ENCODE results near the gene CHD1.

DNA sequence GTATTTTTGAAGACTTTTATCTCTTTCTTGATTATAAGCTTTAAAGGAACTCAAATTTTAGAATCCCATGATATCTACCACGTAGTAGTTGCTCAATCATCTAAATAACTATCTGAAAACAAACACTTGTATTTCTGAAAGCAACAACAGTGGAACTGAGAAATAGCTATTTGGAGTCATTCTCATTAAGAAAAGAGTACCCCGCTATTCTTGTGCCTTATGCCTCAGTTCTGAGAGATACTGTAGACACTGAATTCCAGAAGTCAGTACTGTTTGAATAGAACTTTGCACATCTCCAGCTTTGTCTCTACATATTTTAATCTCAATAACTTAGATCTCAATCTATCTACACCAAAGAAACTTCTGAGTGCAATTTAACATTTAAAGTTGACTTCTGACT, 11.4 kb downstream of the CHD1 start:
- TF ChIP-seq, protein P1, sequence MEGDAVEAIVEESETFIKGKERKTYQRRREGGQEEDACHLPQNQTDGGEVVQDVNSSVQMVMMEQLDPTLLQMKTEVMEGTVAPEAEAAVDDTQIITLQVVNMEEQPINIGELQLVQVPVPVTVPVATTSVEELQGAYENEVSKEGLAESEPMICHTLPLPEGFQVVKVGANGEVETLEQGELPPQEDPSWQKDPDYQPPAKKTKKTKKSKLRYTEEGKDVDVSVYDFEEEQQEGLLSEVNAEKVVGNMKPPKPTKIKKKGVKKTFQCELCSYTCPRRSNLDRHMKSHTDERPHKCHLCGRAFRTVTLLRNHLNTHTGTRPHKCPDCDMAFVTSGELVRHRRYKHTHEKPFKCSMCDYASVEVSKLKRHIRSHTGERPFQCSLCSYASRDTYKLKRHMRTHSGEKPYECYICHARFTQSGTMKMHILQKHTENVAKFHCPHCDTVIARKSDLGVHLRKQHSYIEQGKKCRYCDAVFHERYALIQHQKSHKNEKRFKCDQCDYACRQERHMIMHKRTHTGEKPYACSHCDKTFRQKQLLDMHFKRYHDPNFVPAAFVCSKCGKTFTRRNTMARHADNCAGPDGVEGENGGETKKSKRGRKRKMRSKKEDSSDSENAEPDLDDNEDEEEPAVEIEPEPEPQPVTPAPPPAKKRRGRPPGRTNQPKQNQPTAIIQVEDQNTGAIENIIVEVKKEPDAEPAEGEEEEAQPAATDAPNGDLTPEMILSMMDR (IDR thresholded peaks at IDR 0.05) = no peak
- TF ChIP-seq EP300 (IDR thresholded peaks at IDR 0.05) (no peak), POLR2AphosphoS5 (IDR thresholded peaks at IDR 0.05) (no peak)
